Kidney (tissue), 14 donors: ENCODE measurements around the gene ABHD2. TPM values are rescaled to one million over a fixed set of nuclear protein-coding genes. Genes with fewer than 3 reads are reported as not detected.

ENCODE experiments used
- DNase-seq, 5 donors: peaks; one replicate each; pipeline ENCODE4 v3.0.0-alpha.2; 2013 to 2020
- FAIRE-seq: peaks from 2 replicates; lab custom pipeline; 2012; peaks lifted over from hg19 to GRCh38; lab: Jason Lieb, UNC
- H3K27ac ChIP-seq, 2 donors: one replicate each; pipeline ENCODE4 v1.7.0; 2013; ENCODE audit warnings: low read depth in 2 of 2, low read length in 2 of 2, inconsistent platforms in 1 of 2
- H3K27me3 ChIP-seq: one replicate; pipeline ENCODE4 v1.7.1; 2013; ENCODE audit warnings: low read length, inconsistent platforms; ENCODE audit not compliant: control insufficient read depth, insufficient read depth
- H3K36me3 ChIP-seq, 3 donors: one replicate each; pipeline versions ENCODE4 v1.7.0 to v1.7.1; 2013; ENCODE audit warnings: low read length in 3 of 3, control low read depth in 1 of 3, inconsistent platforms in 1 of 3; ENCODE audit not compliant: insufficient read depth in 3 of 3, control insufficient read depth in 2 of 3
- H3K4me1 ChIP-seq, 3 donors: one replicate each; pipeline versions ENCODE4 v1.7.0 to v1.7.1; 2013; ENCODE audit warnings: low read length in 3 of 3, inconsistent platforms in 1 of 3, low read depth in 1 of 3; ENCODE audit not compliant: control insufficient read depth in 2 of 3, insufficient read depth in 2 of 3
- H3K4me3 ChIP-seq, 3 donors: one replicate each; pipeline versions ENCODE4 v1.7.0 to v1.8.1; 2013; ENCODE audit warnings: low read length in 3 of 3, control low read depth in 1 of 3, inconsistent platforms in 1 of 3
- H3K9ac ChIP-seq, 3 donors: one replicate each; pipeline versions ENCODE4 v1.7.0 to v1.7.1; 2013; ENCODE audit warnings: low read length in 3 of 3, control low read depth in 1 of 3, inconsistent platforms in 1 of 3
- H3K9me3 ChIP-seq, 3 donors: one replicate each; pipeline versions ENCODE4 v1.7.0 to v1.7.1; 2013; ENCODE audit warnings: low read length in 3 of 3, control low read depth in 1 of 3, inconsistent platforms in 1 of 3; ENCODE audit not compliant: control insufficient read depth in 2 of 3, insufficient read depth in 1 of 3
- CTCF ChIP-seq: IDR thresholded peaks from 3 replicates; pipeline ENCODE4 v1.5.1; 2012; ENCODE audit warnings: mild to moderate bottlenecking, moderate library complexity, borderline replicate concordance; ENCODE audit not compliant: insufficient read depth; ENCODE audit errors: extremely low read depth
- intact Hi-C: fragments of 100-400 bp; cut with DNase I; formaldehyde crosslinking; loops from one replicate; pipeline ENCODE4 v1.11.1; 2022
- polyA plus RNA-seq: library from polyadenylated mRNA; stranded (reverse); fragments of 350-450 nt; fragmentation: Illumina TruSeq; extraction: RNeasy Lipid Tissue Mini Kit (QIAGEN cat#74804); gene quantifications from one replicate; pipeline ENCODE4 v1.2.3, GENCODE V29; 2014; ENCODE audit warnings: low read depth, low replicate concordance; ENCODE audit not compliant: insufficient read depth
- total RNA-seq: library from RNA; stranded (reverse); fragmentation: NEBNext Ultra II Directional; extraction: Animal tissue kit (Norgen Biotek cat#: 25700); gene quantifications from one replicate; pipeline ENCODE4 v1.2.1, GENCODE V29; 2021
- donor health status: control.
- donor health status: control.
- donor health status: control.
- donor health status: control.
- donor health status: control.
- donor health status: DM: yes; HTN: yes; CAD: no.
- donor health status: Normal renal cell carcinoma (clear cell type).

ABHD2 gene
- total and polyA plus RNA-seq, 2 donors from 2014 or later, result 13.3 to 123 TPM

GRCh38 chr15:89155122-89155521 is 66.9 kb downstream of the ABHD2 start:
- FAIRE-seq, result no peak
- DNase-seq, result no peak
- Histone ChIP-seq H3K4me3 (no peak overlapping the region), H3K9ac (no peak overlapping the region), H3K4me1 (peaks cover 0 to 6% (median 0%) of the 10 kb centered on the region in 3 donors), H3K27me3 (no peaks in the 10 kb centered on the region), H3K27ac (no peak overlapping the region), H3K36me3 (peaks cover 3 to 9% (median 5%) of the 10 kb centered on the region in 3 donors), H3K9me3 (no peaks in the 10 kb centered on the region)
- intact Hi-C loops, result no loop called here
- TF ChIP-seq CTCF, result no peak

- Histone ChIP-seq H3K4me3 (no peak overlapping the region), H3K4me1 (peaks cover 0 to 6% (median 0%) of the 10 kb centered on the region in 3 donors), H3K27me3 (no peaks in the 10 kb centered on the region), H3K36me3 (peaks cover 3 to 9% (median 5%) of the 10 kb centered on the region in 3 donors), H3K27ac (no peak overlapping the region), H3K9me3 (no peaks in the 10 kb centered on the region), H3K9ac (no peak overlapping the region)
- intact Hi-C loops, result no loop called here
- FAIRE-seq (no peak), DNase-seq (no peak)
- no peak for TF ChIP-seq CTCF
Measured at GRCh38 chr15:89155656-89156055, 67.4 kb downstream of the ABHD2 start.

GRCh38 chr15:89157061-89157460 is 68.8 kb downstream of the ABHD2 start:
- no peak for TF ChIP-seq CTCF
- Histone ChIP-seq H3K4me3 (no peak overlapping the region), H3K4me1 (no peaks in the 10 kb centered on the region), H3K27ac (no peak overlapping the region), H3K9ac (no peak overlapping the region), H3K36me3 (peaks cover 3 to 9% (median 5%) of the 10 kb centered on the region in 3 donors), H3K9me3 (no peaks in the 10 kb centered on the region), H3K27me3 (no peaks in the 10 kb centered on the region)
- intact Hi-C loops, result no loop called here
- FAIRE-seq (no peak), DNase-seq (no peak)
